Tibial nerve (tissue), 3 donors: Measurements from ENCODE around the gene C1orf174.

Experiments
- POLR2A ChIP-seq, 2 donors: fragments of 450-650 bp; IDR thresholded peaks; one replicate each; pipeline ENCODE4 v1.6.1; 2017; ENCODE audit warnings: antibody characterized with exemption in 2 of 2, mild to moderate bottlenecking in 2 of 2, moderate library complexity in 2 of 2
- TF ChIP-seq, protein P1 (sequence below), 5 experiments: fragments of 200-600 bp in 3 of 5; fragments of 450-650 bp in 2 of 5; sonication (generic) in 3 of 5; IDR thresholded peaks; one replicate each; pipeline ENCODE4 v1.5.1; 2016 to 2019; ENCODE audit warnings: antibody characterized with exemption in 5 of 5, mild to moderate bottlenecking in 3 of 5, moderate library complexity in 2 of 5

- no peak for TF ChIP-seq POLR2A (IDR thresholded peaks at IDR 0.05)
- TF ChIP-seq, protein P1, sequence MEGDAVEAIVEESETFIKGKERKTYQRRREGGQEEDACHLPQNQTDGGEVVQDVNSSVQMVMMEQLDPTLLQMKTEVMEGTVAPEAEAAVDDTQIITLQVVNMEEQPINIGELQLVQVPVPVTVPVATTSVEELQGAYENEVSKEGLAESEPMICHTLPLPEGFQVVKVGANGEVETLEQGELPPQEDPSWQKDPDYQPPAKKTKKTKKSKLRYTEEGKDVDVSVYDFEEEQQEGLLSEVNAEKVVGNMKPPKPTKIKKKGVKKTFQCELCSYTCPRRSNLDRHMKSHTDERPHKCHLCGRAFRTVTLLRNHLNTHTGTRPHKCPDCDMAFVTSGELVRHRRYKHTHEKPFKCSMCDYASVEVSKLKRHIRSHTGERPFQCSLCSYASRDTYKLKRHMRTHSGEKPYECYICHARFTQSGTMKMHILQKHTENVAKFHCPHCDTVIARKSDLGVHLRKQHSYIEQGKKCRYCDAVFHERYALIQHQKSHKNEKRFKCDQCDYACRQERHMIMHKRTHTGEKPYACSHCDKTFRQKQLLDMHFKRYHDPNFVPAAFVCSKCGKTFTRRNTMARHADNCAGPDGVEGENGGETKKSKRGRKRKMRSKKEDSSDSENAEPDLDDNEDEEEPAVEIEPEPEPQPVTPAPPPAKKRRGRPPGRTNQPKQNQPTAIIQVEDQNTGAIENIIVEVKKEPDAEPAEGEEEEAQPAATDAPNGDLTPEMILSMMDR (IDR thresholded peaks at IDR 0.05), result no peak
Measured at GRCh38 chr1:3852091-3852490, 48.0 kb downstream of the C1orf174 start.
